ENCODE data around the gene OR51F2. TPM values are rescaled to one million over a fixed set of nuclear protein-coding genes. Genes with fewer than 3 reads are reported as not detected.

OR51F2 gene
- total and polyA plus RNA-seq, 2 of the 13 experiments (the other 11 are each of a cell fraction or from before 2014, with no cell fraction given), result not detected

GRCh38 chr11:4808476-4808875, 12.6 kb upstream of the OR51F2 start (continued):
- no peak for TF ChIP-seq ZNF687 (CRISPR knock-in tag; IDR thresholded peaks at IDR 0.05)
- TF ChIP-seq ZNF263 (CRISPR knock-in tag; IDR thresholded peaks at IDR 0.05), result no peak
- no peak for TF ChIP-seq RNF2 (conservative IDR thresholded peaks at IDR 0.05; ENCODE audit: low read depth)
- TF ChIP-seq IRX3 (CRISPR knock-in tag; IDR thresholded peaks at IDR 0.05; ENCODE audit: borderline replicate concordance, low read depth), result no peak
- no peak for TF ChIP-seq ZMAT5 (CRISPR knock-in tag; IDR thresholded peaks at IDR 0.05; ENCODE audit: borderline replicate concordance, low read depth)
- no peak for TF ChIP-seq PHF5A (CRISPR knock-in tag; IDR thresholded peaks at IDR 0.05; ENCODE audit: low read depth, unreplicated experiment)
- TF ChIP-seq ZNF143 (CRISPR knock-in tag; IDR thresholded peaks at IDR 0.05), result no peak
- no peak for TF ChIP-seq FUBP1 (CRISPR knock-in tag; IDR thresholded peaks at IDR 0.05; ENCODE audit: borderline replicate concordance)
- TF ChIP-seq MBNL3 (CRISPR knock-in tag; conservative IDR thresholded peaks at IDR 0.05), result no peak
- no peak for TF ChIP-seq ZNF740 (CRISPR knock-in tag; IDR thresholded peaks at IDR 0.05)
- no peak for TF ChIP-seq ZC3H4 (CRISPR knock-in tag; IDR thresholded peaks at IDR 0.05; ENCODE audit: borderline replicate concordance)

All from HepG2 (cell line).